Upper lobe of right lung (tissue), 1 donor: ENCODE measurements around the gene YY2. TPM values are rescaled to one million over a fixed set of nuclear protein-coding genes. Genes with fewer than 3 reads are reported as not detected.

ENCODE experiments used
- ATAC-seq: fragments of 200-7000 bp; cut with Tn5 transposase; one replicate; pipeline ENCODE4 v1.9.1; 2020; ENCODE audit warnings: mild to moderate bottlenecking, moderate library complexity
- DNase-seq: peaks from one replicate; pipeline ENCODE4 v3.0.0-alpha.2; 2020
- H3K27ac ChIP-seq: fragments of 200-600 bp; one replicate; pipeline ENCODE4 v1.8.0; 2022
- H3K27me3 ChIP-seq: fragments of 200-600 bp; one replicate; pipeline ENCODE4 v1.8.0; 2022; ENCODE audit warnings: mild to moderate bottlenecking
- H3K36me3 ChIP-seq: fragments of 200-600 bp; one replicate; pipeline ENCODE4 v1.8.0; 2022
- H3K4me1 ChIP-seq: fragments of 200-600 bp; one replicate; pipeline ENCODE4 v1.8.0; 2022
- H3K4me3 ChIP-seq: fragments of 200-600 bp; one replicate; pipeline ENCODE4 v1.8.0; 2022; ENCODE audit warnings: mild to moderate bottlenecking
- H3K9me3 ChIP-seq: fragments of 200-600 bp; one replicate; pipeline ENCODE4 v1.8.0; 2022
- CTCF ChIP-seq: fragments of 200-600 bp; IDR thresholded peaks from one replicate; pipeline ENCODE4 v1.8.0; 2022; ENCODE audit warnings: antibody characterized with exemption
- intact Hi-C: fragments of 100-400 bp; cut with DNase I; formaldehyde crosslinking; loops from one replicate; pipeline ENCODE4 v1.11.0; 2022
- total RNA-seq: library from RNA; stranded (reverse); fragmentation: NEBNext Ultra II Directional; extraction: Animal tissue kit (Norgen Biotek cat#: 25700); gene quantifications from one replicate; pipeline ENCODE4 v1.2.1, GENCODE V29; 2021
- donor health status: DM: no; HTN: yes; CAD: no; lungs with severe emphysema.

Gene YY2
- total RNA-seq, 1 donor from 2014 or later: 1.5 TPM

GRCh38 chrX:21875013-21875412 lies 19.2 kb downstream of the YY2 start:
- no peak overlapping the region for H3K27ac ChIP-seq
- DNase-seq: no peak
- H3K9me3 ChIP-seq: no peaks in the 10 kb centered on the region
- H3K4me3 ChIP-seq: no peak overlapping the region
- ATAC-seq: no peak
- no peaks in the 10 kb centered on the region for H3K27me3 ChIP-seq
- H3K4me1 ChIP-seq: no peaks in the 10 kb centered on the region
- H3K36me3 ChIP-seq: no peaks in the 10 kb centered on the region
- no peak for TF ChIP-seq CTCF
- intact Hi-C loops: no loop called here

DNA sequence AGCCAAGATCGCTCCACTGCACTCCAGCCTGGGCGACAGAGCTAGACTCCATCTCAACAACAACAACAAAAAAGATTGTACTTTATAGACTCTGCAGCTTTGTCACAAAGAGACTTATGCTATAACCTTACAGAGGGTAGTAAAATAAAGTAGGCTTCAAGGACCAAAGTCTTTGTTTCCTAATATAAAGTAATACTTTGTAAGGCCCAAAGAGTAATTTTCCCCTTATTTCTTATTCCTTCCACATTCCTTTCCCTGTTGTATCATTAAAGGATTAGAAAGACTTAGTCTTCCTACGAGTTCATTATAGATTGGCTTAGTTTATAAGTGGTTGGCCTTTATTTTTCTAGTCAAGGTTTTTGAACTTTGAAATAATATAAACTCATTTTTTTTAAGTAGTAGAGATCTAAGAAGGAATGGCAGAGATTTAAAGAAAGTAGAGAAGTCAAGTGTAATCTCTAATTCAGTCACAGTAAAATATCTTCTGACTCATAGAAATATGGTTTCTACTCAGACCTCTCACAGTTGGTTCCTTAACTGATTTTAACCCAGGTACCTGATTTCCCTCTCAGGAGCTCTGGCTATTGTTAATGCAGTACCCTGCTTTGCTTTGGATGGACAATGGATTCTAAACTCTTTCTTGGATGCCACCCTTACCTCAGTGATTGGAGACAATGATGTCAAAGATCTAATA lies 26.2 kb downstream of the YY2 start:
- no peak for DNase-seq
- no peak overlapping the region for H3K27ac ChIP-seq
- H3K4me3 ChIP-seq: no peak overlapping the region
- intact Hi-C loops: no loop called here
- no peaks in the 10 kb centered on the region for H3K27me3 ChIP-seq
- no peaks in the 10 kb centered on the region for H3K36me3 ChIP-seq
- H3K4me1 ChIP-seq: no peaks in the 10 kb centered on the region
- H3K9me3 ChIP-seq: no peaks in the 10 kb centered on the region
- no peak for ATAC-seq
- TF ChIP-seq CTCF: no peak

- no peaks in the 10 kb centered on the region for H3K4me1 ChIP-seq
- H3K4me3 ChIP-seq: no peak overlapping the region
- H3K36me3 ChIP-seq: no peaks in the 10 kb centered on the region
- DNase-seq (no peak), ATAC-seq (peak; percentile 77)
- no peak for TF ChIP-seq CTCF
- H3K27me3 ChIP-seq: no peaks in the 10 kb centered on the region
- intact Hi-C loops: no loop called here
- H3K9me3 ChIP-seq: no peaks in the 10 kb centered on the region
- no peak overlapping the region for H3K27ac ChIP-seq
Observed at GRCh38 chrX:21883258-21883657, 27.5 kb downstream of the YY2 start.

- ATAC-seq (no peak), DNase-seq (no peak)
- H3K4me3 ChIP-seq: no peak overlapping the region
- no peak overlapping the region for H3K27ac ChIP-seq
- H3K4me1 ChIP-seq: no peaks in the 10 kb centered on the region
- no peaks in the 10 kb centered on the region for H3K9me3 ChIP-seq
- no peaks in the 10 kb centered on the region for H3K27me3 ChIP-seq
- H3K36me3 ChIP-seq: no peaks in the 10 kb centered on the region
- no peak for TF ChIP-seq CTCF
- intact Hi-C loops: no loop called here
Observed at GRCh38 chrX:21885568-21885967, 29.8 kb downstream of the YY2 start.

DNA sequence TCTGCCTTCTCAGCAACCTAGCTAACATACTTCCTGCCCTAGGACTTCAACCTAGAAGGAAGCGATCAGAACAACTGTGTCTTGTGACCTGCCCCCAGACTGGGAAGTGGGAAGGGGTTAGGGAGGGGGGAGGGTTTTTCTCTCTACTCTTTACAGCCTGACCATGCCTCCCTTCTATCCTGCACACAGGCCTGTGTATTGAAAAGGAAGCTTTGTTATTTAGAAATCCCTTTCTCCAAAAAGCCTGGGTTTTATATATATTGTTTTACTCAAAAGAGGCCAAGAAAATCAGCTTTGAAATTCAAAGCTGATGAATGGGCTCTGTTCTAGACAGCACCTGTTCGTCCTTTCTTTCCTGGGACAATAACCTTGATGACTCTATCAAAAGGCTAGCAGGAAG lies 49.5 kb downstream of the YY2 start:
- no peak overlapping the region for H3K4me3 ChIP-seq
- intact Hi-C loops: no loop called here
- H3K27me3 ChIP-seq: no peaks in the 10 kb centered on the region
- H3K9me3 ChIP-seq: no peaks in the 10 kb centered on the region
- H3K36me3 ChIP-seq: no peaks in the 10 kb centered on the region
- ATAC-seq (no peak), DNase-seq (no peak)
- no peaks in the 10 kb centered on the region for H3K4me1 ChIP-seq
- no peak for TF ChIP-seq CTCF
- no peak overlapping the region for H3K27ac ChIP-seq

DNA sequence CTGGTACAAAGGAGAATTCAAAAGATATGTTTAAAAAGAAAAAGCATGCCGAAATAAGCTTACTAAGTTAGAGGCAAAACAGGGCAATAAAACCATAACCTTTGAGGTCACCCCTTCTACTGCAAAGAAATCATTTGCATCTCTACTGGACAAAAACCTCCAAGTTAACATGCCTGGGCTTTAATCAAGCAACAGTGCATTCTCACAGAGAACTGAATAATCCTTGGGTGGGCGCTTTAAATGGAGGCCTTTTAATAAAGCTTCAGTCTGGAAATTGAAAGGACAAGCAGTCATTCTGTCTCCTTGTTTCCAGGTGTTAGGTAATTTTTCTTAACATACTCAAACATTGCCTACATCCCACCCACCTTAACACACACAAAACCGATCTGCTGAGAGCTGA lies 50.2 kb downstream of the YY2 start:
- Histone ChIP-seq H3K27me3 (no peaks in the 10 kb centered on the region), H3K4me3 (no peak overlapping the region), H3K9me3 (no peaks in the 10 kb centered on the region), H3K36me3 (no peaks in the 10 kb centered on the region), H3K4me1 (no peaks in the 10 kb centered on the region), H3K27ac (no peak overlapping the region)
- ATAC-seq: no peak
- no peak for DNase-seq
- no peak for TF ChIP-seq CTCF
- intact Hi-C loops: no loop called here
